T-helper 17 cell (primary cell): ENCODE results near the gene SPANXN4. TPM values are rescaled to one million over a fixed set of nuclear protein-coding genes. Genes with fewer than 3 reads are reported as not detected.

Experiments used
- ATAC-seq: fragments of 150-1000 bp; cut with Tn5 transposase; 2 replicates; pipeline ENCODE4 v1.10.0; 2021; ENCODE audit warnings: mild to moderate bottlenecking, moderate library complexity
- DNase-seq, 3 donors: peaks; one replicate each; pipeline versions ENCODE4 v3.0.0 to v3.0.0-alpha.2; 2020 to 2021
- H3K9me3 ChIP-seq: one replicate; pipeline ENCODE4 v1.7.0; 2013; ENCODE audit warnings: low read length, mild to moderate bottlenecking; ENCODE audit not compliant: control insufficient read depth, poor library complexity, severe bottlenecking
- H3K27ac Mint-ChIP-seq: one replicate; pipeline ENCODE4 v1.8.0; 2022; ENCODE audit warnings: mild to moderate bottlenecking, moderate library complexity, mixed read lengths
- H3K27me3 Mint-ChIP-seq: one replicate; pipeline ENCODE4 v1.8.0; 2022; ENCODE audit warnings: mixed read lengths
- H3K36me3 Mint-ChIP-seq: one replicate; pipeline ENCODE4 v1.8.0; 2022; ENCODE audit warnings: low read depth, mixed read lengths
- H3K4me1 Mint-ChIP-seq: one replicate; pipeline ENCODE4 v1.8.0; 2022; ENCODE audit warnings: mild to moderate bottlenecking, mixed read lengths
- H3K4me3 Mint-ChIP-seq: one replicate; pipeline ENCODE4 v1.8.0; 2022; ENCODE audit warnings: mild to moderate bottlenecking, moderate library complexity, mixed read lengths
- total RNA-seq, 4 donors: library from RNA in 2 of 4; stranded (reverse) in 2 of 4; gene quantifications; one replicate each; pipeline ENCODE4 v1.2.3 and lab custom pipeline; 2022 to 2026

The SPANXN4 gene
- total RNA-seq, 2 donors from 2014 or later, result not detected

- H3K27me3 Mint-ChIP-seq, result no peaks in the 10 kb centered on the region
- no peak for DNase-seq
- no peak overlapping the region for H3K4me3 Mint-ChIP-seq
- ATAC-seq, result no peak
- no peak overlapping the region for H3K27ac Mint-ChIP-seq
- H3K4me1 Mint-ChIP-seq, result no peaks in the 10 kb centered on the region
- no peaks in the 10 kb centered on the region for H3K36me3 Mint-ChIP-seq
- no peaks in the 10 kb centered on the region for H3K9me3 ChIP-seq
These were observed 56.8 kb downstream of the SPANXN4 start for GRCh38 chrX:143082537-143082936.
